Activated T-cell treated with anti-CD3 and anti-CD28 coated beads for 1 hour (primary cell): Measurements from ENCODE around the gene HBS1L.
"Not testable (repeated sequence)": the region's sequence is repeated elsewhere in the genome, so short reads cannot be mapped to it uniquely, and the experiment has no call there.

Source experiments
- DNase-seq: peaks from one replicate; pipeline ENCODE4 v3.0.0-alpha.2; 2020; ENCODE audit warnings: low read depth

Gene HBS1L

GRCh38 chr6:135073756-135074393 is 19.3 kb upstream of the HBS1L start:
- DNase-seq: no peak

- no peak for DNase-seq
Measured at GRCh38 chr6:135073217-135073616, 18.6 kb upstream of the HBS1L start.

DNA sequence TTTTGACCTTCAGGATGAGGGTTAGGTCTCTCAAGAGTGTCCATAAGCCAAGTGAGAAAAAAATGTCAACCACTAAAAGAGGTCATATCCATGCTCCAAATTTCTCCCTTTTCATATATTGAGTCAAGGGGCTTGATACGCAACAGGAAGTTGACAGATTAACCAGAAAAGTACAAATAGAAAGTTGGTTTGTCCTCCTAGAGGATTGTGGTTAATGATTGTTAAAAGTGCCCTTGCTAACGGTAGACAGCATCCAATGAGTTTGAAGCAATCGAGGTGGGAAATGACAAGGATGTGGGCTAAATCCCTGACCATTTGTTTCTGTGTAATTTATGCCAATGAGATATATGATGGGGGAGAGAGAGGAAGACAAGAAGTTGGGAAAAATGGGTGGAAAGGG is 18.1 kb upstream of the HBS1L start:
- DNase-seq: no peak

DNA sequence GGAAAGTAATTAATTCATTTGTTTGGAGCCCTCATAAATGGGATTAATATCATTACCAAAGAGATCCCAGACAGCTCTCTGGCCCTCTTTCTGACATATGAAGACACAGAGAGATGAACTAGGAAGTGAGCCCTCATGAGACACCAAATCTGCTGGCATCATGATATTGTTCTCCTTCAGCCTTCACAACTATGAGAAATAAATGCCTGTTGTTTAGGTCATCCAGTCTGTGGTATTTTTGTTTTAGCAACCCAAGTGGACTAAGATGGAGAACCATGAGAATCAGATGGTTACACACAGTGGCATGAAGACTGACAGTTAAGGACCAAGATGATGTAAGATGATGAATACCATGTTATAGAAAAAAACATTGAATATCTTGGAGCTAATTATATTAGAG is 16.9 kb upstream of the HBS1L start:
- DNase-seq: no peak

- no peak for DNase-seq
Measured at GRCh38 chr6:135067911-135068310, 13.3 kb upstream of the HBS1L start.

DNA sequence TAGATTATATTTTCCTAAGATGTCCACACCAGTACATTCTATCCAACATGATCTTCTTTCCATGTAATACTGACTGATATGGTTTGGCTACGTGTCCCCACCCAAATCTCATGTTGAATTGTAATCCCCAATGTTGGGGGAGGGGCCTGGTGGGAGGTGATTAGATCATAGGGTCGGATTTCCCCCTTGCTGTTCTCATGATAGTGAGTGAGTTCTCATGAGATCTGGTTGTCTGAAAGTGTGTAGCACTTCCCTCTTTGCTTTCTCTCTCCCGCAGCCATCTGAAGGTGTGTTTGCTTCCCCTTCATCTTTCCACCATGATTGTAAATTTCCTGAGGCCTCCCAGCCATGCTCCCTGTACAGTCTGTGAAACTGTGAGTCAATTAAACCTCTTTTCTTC is 12.2 kb upstream of the HBS1L start:
- no peak for DNase-seq

- DNase-seq: no peak
Measured at GRCh38 chr6:135066397-135066796, 11.8 kb upstream of the HBS1L start.

DNA sequence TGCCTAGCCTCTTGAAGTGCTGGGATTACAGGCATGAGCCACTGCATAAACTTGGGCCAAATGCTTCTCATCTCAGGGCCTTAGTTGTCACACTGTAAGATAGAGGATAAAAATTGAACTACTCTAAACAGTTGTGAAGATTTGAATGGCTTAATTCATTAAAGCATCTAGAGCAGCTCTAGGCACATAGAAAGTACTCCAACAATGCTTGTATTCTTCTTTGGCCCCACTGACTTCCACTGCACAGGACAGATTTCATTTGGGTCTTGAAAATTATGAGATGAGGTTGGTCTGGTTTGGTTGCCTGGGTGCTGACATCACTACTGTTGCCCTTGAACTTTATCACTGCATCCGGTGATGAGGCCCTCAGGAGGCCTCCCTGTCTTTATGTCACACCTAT is 10.0 kb upstream of the HBS1L start:
- no peak for DNase-seq

GRCh38 chr6:135063926-135064325 is 9.3 kb upstream of the HBS1L start:
- DNase-seq: no peak

- DNase-seq: no peak
Measured at GRCh38 chr6:135062735-135063134, 8.1 kb upstream of the HBS1L start.

DNA sequence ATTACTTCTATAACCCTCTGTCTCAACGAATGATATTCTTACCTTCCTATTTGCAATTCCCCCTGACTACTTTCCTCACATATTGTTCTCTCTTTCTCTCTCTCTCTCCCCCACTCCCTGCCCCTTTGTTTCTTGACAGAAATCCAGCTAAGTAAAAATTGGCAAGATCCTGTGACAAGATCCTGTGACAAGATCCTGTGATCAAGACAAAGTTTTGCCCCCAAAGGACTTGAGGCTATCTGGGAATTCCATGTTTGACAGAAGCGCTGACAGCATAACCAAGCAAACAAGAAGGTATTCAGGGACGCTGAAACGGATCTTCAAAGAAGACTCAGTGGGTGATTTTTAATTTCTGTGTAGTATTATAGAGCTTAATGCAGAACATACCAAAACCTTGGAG is 5.5 kb upstream of the HBS1L start:
- DNase-seq: no peak

DNA sequence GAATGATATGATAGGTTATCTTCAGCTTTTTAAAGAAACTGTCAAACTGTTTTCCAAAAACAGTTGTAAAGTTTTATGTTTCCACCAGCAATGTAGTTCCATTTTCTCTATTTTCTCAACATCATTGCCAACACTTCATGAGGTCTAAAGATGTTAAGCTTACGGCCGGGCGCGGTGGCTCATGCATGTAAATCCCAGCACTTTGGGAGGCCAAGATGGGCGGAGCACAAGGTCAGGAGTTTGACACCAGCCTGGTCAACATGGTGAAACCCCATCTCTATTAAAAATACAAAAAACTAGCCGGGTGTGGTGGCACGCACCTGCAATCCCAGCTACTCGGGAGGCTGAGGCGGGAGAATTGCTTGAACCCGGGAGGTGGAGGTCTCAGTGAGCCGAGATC is 3.7 kb upstream of the HBS1L start:
- DNase-seq: not testable (repeated sequence)

DNA sequence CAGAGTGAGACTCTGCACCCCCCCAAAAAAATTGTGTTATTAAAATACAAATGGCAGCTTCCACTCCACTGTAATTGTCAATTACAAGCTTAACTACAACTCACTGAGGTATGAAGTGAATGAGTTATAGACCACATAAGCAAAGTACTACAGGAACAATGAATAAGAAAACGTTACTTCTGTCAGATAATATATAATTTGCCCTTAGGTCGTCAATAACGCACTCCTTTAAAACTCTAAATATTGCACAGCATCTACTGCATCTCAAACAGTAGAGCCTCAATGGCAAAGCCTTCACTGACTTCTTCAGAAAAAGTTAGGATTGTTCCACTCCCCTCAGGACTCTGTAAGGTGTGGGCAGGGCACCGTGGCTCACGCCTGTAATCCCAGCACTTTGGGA is 2.0 kb upstream of the HBS1L start:
- no peak for DNase-seq

GRCh38 chr6:135054226-135054568 is 425 bp downstream of the HBS1L start:
- no peak for DNase-seq

GRCh38 chr6:135053406-135053805 is 1.2 kb downstream of the HBS1L start:
- DNase-seq: no peak

DNA sequence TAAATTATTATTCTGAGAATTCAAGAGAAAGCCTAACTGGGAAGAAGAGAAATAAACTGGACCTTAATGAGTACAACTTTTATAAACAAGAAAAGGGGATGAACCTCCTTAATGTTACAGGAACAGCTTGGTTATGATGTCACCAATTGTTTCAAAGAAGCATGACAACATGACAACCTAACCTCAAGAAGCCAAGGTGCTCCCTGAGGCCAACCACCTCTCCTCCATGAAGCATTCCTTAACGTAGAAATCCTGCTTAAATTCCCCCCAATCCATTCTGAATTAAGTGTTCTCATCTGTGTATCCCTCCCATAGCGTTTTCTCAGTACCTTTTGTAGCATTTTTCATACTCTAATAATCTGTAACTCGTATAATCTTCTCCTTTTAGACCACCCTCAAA is 1.7 kb downstream of the HBS1L start:
- no peak for DNase-seq

DNA sequence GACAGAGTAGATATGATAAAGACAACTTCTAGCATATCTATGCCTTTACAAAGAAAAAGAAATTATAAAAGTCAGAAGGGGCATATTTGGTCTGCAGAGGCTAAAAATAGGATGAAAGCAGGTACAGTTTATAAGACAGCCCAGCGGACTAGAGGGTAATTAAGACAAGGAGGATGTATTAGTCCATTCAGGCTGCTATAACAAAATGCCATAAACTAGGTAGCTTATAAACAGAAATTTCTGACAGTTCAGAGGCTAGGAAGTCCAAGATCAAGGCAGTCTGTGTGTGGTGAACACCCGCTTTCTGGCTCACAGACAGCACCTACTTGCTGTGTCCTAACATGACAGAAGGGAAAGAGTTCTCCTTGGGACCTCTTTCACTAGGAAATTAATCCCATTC is 5.7 kb downstream of the HBS1L start:
- DNase-seq: no peak

- DNase-seq: no peak
Measured at GRCh38 chr6:135047336-135047735, 7.3 kb downstream of the HBS1L start.

DNA sequence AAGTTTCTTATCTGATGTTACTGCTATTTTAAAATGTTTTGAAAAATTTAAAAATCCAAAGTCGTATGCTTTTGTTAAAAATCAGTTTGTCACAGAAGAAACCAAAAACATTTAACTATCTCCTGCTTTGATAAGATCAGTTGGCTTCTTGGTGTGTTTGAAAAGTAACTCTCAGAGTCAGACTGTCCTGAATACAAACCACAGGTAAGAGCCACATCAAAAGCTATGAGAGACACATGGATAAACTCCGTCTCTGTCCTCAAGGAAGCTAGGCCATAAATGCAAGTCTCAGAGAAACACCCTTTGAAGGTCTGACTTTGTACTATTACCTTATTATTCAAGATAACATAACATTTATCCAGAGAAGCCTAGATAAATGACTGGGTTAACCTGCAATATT is 7.7 kb downstream of the HBS1L start:
- DNase-seq: no peak

- DNase-seq: no peak
Measured at GRCh38 chr6:135044639-135045038, 10.0 kb downstream of the HBS1L start.

GRCh38 chr6:135043846-135044245 is 10.8 kb downstream of the HBS1L start:
- no peak for DNase-seq

- DNase-seq: no peak
Measured at GRCh38 chr6:135043364-135043763, 11.3 kb downstream of the HBS1L start.

DNA sequence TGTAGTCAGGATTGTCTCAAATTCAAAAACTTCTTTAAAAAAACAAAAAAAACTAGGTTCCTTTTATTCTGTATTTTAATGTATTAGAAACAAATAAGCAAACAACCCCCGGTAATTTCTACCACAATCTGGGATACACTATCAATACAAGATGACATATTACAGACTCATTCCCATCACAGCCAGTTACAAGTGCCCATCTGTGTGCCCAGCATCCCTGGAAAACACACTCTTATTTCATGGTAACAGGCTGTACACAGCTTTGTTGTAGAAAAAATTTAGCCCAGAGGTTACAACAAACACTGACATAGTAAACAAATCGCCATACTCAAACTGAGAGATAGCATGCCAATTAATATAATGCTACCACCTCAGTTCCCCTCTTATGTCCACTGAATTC is 16.3 kb downstream of the HBS1L start:
- DNase-seq: no peak

- no peak for DNase-seq
Measured at GRCh38 chr6:135037541-135037940, 17.1 kb downstream of the HBS1L start.
